Measurements from ENCODE around the gene PALLD. TPM values are rescaled to one million over a fixed set of nuclear protein-coding genes. Genes with fewer than 3 reads are reported as not detected.

The PALLD gene
- total RNA-seq, 4 donors from 2014 or later, result 1,036 to 2,270 (median 2,202) TPM

GRCh38 chr4:168646001-168646768, 149.3 kb downstream of the PALLD start:
- H3K9me3 ChIP-seq, result no peaks in the 10 kb centered on the region

GRCh38 chr4:168647646-168648375, 151.0 kb downstream of the PALLD start:
- 63 to 80% methylated on average over 3 to 8 of the region's 8 CpGs for WGBS, 2 donors (ENCODE audit: low coverage in 1 of 2)
- no peaks in the 10 kb centered on the region for H3K9me3 ChIP-seq
- no peak for TF ChIP-seq POLR2AphosphoS5 (IDR thresholded peaks at IDR 0.05)
- no peak for TF ChIP-seq POLR2A (IDR thresholded peaks at IDR 0.05)
- TF ChIP-seq EP300 (IDR thresholded peaks at IDR 0.05), result no peak
- TF ChIP-seq CTCF (IDR thresholded peaks at IDR 0.05), result no peak
- H3K27ac ChIP-seq, result no peak overlapping the region
- no peak overlapping the region for H3K4me3 ChIP-seq
- H3K36me3 ChIP-seq, result no peaks in the 10 kb centered on the region
- no peak for ATAC-seq
- peaks cover 0 to 9% (median 0%) of the 10 kb centered on the region in 3 donors for H3K4me1 ChIP-seq
- H3K27me3 ChIP-seq, result no peaks in the 10 kb centered on the region

More at GRCh38 chr4:168646001-168646768, 149.3 kb downstream of the PALLD start:
- H3K36me3 ChIP-seq, result no peaks in the 10 kb centered on the region
- peaks cover 0 to 13% (median 0%) of the 10 kb centered on the region in 3 donors for H3K4me1 ChIP-seq
- no peak for TF ChIP-seq POLR2A (IDR thresholded peaks at IDR 0.05)
- no peak for TF ChIP-seq CTCF (IDR thresholded peaks at IDR 0.05)
- no peak for TF ChIP-seq POLR2AphosphoS5 (IDR thresholded peaks at IDR 0.05)
- no peak for TF ChIP-seq EP300 (IDR thresholded peaks at IDR 0.05)
- WGBS, 2 donors (ENCODE audit: low coverage in 1 of 2), result 38 to 44% methylated on average over 1 to 5 of the region's 7 CpGs
- ATAC-seq, result no peak
- H3K27ac ChIP-seq, result no peak overlapping the region
- no peaks in the 10 kb centered on the region for H3K27me3 ChIP-seq
- H3K4me3 ChIP-seq, result no peak overlapping the region

GRCh38 chr4:168648494-168648893, 151.6 kb downstream of the PALLD start:
- TF ChIP-seq CTCF (IDR thresholded peaks at IDR 0.05), result no peak
- TF ChIP-seq EP300 (IDR thresholded peaks at IDR 0.05), result no peak
- TF ChIP-seq POLR2AphosphoS5 (IDR thresholded peaks at IDR 0.05), result no peak
- no peak for TF ChIP-seq POLR2A (IDR thresholded peaks at IDR 0.05)
- ATAC-seq, result no peak
- WGBS, 2 donors (ENCODE audit: low coverage in 1 of 2), result 61 to 83% methylated on average over 3 of the region's 3 CpGs
- Histone ChIP-seq H3K36me3 (no peaks in the 10 kb centered on the region), H3K27me3 (no peaks in the 10 kb centered on the region), H3K4me1 (peaks cover 0 to 3% (median 0%) of the 10 kb centered on the region in 3 donors), H3K4me3 (no peak overlapping the region), H3K27ac (no peak overlapping the region), H3K9me3 (no peaks in the 10 kb centered on the region)

GRCh38 chr4:168648929-168649328, 152.1 kb downstream of the PALLD start:
- Histone ChIP-seq H3K27me3 (no peaks in the 10 kb centered on the region), H3K4me1 (no peaks in the 10 kb centered on the region), H3K27ac (no peak overlapping the region), H3K4me3 (no peak overlapping the region), H3K36me3 (no peaks in the 10 kb centered on the region), H3K9me3 (no peaks in the 10 kb centered on the region)
- no peak for ATAC-seq
- 18 to 42% methylated on average over 3 of the region's 3 CpGs for WGBS, 2 donors (ENCODE audit: low coverage in 1 of 2)
- TF ChIP-seq POLR2A (IDR thresholded peaks at IDR 0.05) (no peak), CTCF (IDR thresholded peaks at IDR 0.05) (no peak), POLR2AphosphoS5 (IDR thresholded peaks at IDR 0.05) (no peak), EP300 (IDR thresholded peaks at IDR 0.05) (no peak)

All from gastroesophageal sphincter (tissue), 4 donors.